DMS 273 (cell line): Measurements from ENCODE around the gene EEPD1.
"Not testable (repeated sequence)": the region's sequence is repeated elsewhere in the genome, so short reads cannot be mapped to it uniquely, and the experiment has no call there.

Experiments
- DNase-seq: peaks from one replicate; lab custom pipeline; 2025; ENCODE audit not compliant: unreplicated experiment; lab: John Stamatoyannopoulos, UW

Gene EEPD1

GRCh38 chr7:36128448-36129047 is 24.5 kb upstream of the EEPD1 start:
- DNase-seq: peak; percentile 93

GRCh38 chr7:36129048-36129534 is 24.0 kb upstream of the EEPD1 start:
- DNase-seq: no peak

- DNase-seq: no peak
Observed at GRCh38 chr7:36130236-36130945, 22.7 kb upstream of the EEPD1 start.

DNA sequence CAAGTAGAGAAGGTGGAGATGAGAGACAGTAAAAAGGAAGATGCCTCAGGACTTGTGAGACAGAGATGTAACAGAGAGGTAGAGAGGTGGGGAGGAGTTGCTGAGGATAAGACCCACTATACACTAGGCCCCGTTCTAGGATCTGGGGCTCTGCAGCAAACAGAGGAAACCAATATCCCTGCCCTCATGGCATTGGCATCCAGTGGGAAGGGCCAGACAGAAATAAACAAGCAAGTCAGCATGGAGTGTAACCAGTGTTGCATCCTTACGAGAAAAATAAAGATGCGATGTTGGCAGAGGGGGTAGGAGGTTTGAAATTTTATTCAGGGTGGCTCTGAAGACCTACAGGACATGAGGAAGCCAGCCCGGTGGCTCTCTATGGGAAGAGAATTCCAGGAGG is 22.0 kb upstream of the EEPD1 start:
- no peak for DNase-seq

- DNase-seq: no peak
Observed at GRCh38 chr7:36131499-36131898, 21.6 kb upstream of the EEPD1 start.

- DNase-seq: peak; percentile 19
Observed at GRCh38 chr7:36132012-36132411, 21.0 kb upstream of the EEPD1 start.

DNA sequence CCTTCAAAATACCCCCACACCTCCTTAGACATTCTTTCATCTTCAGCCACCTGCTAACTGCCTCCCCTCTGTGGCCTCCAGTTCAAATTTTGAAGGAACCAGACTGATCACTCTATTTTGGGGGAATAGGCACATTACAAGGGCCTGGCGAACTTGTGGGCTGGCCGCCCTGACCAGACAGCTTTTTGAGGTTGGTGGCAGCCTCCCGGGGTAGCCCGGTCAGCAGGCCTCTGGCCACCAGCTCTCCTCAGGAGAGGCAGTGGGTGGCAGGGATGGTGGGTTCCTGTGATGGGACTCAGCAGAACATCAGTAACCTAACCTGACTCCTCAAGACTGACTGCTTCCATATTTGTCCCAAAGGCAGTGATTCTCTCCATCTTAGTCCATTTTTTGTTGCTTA is 17.4 kb upstream of the EEPD1 start:
- no peak for DNase-seq

DNA sequence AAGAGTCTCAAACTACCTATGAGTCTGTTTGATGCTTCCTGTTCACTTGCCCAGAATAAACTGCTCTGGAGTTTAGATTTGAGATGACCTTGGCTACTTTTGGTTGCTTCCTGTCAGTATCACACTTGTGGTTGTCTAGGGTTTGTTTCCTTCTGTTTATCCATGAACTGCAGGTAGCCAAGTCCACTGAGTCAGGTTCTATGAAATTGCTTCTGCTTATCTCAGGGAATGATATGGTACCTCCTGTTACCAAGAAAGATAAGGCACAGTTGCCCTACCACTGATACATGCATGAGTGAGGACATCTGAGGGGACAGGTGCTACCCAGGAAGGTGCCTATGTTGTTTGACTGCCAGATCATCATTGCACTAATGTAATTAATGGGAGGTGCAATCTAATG is 15.8 kb upstream of the EEPD1 start:
- no peak for DNase-seq

DNA sequence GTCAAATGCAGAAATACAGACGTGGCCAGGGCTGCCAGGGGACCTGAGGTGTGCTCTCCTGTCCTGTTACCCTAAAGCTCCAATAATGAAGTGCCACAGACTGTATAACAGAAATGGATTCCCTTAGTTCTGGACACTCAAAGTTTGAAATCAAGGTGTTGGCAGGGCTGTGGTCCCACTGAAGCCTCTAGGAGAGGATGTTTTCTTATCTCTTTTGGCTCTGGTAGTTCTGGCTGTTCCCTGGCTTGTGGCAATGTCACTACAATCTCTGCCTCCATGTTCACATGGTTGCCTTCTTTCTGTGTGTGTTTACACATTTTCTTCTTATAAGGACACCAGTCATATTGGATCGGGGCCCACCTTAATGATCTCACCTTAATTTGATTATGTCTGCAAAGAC is 15.3 kb upstream of the EEPD1 start:
- no peak for DNase-seq

- DNase-seq: peak; percentile 73
Observed at GRCh38 chr7:36138209-36138608, 14.8 kb upstream of the EEPD1 start.

DNA sequence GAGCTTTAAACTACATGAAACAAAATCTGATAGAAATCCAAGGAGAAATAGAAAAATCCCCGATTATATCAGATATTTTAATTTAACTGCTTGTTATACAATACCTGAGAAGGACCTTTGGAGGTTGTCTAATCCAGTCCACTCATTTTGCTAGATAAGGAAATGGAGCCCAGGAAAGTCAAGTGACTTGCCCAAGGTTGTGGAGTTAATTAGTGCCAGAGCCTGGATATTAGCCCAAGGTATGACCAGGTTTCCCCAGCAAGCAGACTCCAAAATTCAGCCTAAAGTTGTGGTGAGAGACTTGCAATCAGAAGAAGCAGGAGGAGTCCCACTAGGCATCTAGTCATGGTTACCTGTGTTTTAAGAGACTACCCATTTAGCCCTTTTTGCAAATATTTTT is 11.7 kb upstream of the EEPD1 start:
- no peak for DNase-seq

DNA sequence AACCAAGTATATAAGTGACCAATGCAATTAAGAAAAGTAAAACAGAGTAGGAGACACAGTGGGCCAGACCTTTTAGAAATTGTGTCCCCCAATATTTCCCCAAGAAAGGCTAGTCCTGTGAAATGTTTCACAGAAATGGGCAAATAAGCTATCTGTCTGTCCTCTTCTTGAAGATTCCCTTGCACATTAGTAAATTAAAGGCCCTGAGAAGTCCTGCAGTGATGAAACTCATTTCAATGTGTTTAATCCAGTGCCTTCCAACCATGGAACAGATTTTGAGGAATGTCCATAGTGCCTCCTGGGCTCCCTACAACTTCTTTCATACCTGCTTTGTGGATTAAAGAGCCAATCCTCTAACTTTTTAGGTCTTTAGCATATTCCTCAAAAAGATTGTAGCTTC is 11.2 kb upstream of the EEPD1 start:
- DNase-seq: no peak

DNA sequence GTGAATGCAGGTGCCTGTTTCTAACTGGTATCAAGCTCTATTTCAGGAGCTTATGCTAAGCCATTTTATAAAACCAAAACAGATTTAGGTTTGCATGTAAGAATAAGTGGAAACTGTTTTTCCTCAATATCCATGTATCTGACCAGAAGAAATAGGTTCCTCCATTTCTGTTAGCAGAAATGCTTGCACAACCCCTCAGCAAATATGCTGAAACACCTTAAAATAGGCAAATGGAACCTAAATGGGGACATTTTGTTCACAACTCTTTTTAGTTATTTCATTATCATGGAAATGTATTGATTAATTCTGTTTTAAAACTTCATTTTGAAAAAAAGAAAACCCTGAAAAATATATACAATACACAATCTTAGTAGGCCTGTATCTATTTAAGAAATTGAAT is 8.9 kb upstream of the EEPD1 start:
- no peak for DNase-seq

DNA sequence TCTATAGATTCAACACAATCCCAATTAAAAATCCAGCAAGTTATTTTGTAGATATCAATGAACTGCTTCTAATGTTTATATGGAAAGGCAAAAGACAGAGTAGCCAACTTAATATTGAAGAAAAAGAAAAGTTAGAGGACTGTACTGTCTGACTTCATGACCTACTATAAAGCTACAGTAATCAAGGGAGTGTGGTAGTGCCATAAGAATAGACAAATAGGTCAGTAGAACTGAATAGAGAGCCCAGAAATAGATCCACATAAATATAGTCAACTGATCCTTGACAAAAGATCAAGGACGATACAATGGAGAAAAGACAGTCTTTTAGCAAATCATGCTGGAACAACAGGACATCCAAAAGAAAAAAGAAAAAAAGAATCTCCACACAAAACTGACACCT is 7.4 kb upstream of the EEPD1 start:
- DNase-seq: no peak

GRCh38 chr7:36147361-36147760 is 5.7 kb upstream of the EEPD1 start:
- DNase-seq: no peak

- no peak for DNase-seq
Observed at GRCh38 chr7:36148422-36149065, 4.5 kb upstream of the EEPD1 start.

DNA sequence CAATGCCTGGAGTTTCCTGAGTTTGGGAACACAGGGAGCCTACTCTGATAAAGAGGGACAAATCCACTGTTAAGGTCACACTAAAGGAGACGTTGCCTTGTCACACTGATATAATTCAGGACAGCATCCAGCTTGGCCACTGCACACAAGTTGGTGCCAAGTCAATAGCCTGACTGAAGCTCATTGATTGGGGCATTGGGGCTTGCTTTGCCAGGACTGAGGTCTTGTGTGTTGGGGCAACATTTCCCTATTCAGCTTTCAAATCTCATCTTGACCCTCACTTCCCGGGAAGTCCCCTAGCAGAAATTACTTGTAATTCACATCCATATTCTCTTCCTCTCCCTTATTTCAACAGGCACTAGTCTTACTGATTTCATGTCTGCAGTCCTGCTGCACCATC is 3.8 kb upstream of the EEPD1 start:
- DNase-seq: not testable (repeated sequence)

- DNase-seq: no peak
Observed at GRCh38 chr7:36149694-36150452, 3.2 kb upstream of the EEPD1 start.

DNA sequence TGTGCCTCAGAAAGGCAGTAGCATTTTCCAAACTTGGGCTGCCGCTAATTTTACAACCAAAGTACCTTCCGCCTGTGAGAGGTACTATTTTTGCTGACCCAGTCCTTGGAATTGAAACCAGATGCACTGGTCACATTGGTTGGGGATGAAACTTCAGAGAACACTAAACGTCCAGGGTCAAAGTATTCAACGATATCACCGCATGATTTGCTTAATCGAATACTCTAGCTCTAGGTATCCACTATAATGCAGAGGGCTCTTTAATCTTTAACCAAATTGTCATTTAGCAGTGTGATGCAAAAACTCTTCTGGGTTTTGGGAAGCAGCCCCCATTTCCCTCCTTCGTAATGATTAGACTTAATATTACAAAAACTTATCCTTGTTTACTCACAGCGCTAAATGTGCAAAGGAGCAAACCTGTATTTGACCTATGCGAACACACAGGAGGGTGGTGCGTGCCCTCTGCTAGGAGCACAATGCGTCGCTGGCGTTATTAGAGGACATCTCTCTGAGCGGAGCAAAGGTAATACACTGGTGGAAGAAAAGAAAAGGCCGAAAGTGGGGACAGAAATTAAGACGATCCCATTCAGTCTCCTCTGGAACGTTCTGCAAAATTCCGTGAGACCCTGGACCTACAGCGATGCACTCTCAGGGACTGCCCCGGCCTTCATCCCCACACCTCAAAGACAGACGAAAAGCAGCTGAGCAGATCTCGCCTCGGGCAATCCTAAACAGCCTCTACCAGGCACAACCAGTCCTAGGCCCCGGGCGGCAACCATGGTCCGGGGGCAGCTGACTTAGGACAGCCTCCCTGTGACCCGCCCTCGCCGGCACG is 916 bp upstream of the EEPD1 start:
- peak; percentile 41 for DNase-seq

DNA sequence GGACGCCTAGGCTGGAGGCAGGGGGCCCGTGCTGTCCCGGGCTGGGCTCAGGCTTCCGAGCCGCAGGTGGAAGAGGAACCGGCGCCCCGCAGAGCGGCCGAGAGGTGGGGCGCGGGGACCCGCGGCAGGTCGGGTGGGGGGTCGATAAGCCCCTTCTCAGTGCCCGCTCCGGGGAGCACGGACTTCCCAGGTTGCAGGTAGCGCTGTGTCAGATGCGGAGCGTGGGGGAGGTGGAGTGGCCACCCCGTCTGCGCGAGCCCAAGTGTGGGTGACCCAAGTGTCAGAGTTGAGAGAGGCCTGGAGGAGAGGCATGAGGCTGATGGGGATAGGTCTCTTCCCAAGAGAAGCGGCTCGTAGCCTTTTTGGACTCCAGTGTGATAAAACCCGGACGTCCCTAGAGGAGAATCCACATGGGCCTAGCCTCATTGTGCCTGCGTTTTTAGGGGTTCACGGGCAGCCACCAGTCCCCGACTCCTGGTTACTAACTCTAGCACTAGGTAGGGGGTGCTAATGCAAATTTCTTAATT is 580 bp downstream of the EEPD1 start:
- peak; percentile 60 for DNase-seq
